OCI-LY7 (cell line): ENCODE measurements around the gene TAPBPL. TPM values are rescaled to one million over a fixed set of nuclear protein-coding genes. Genes with fewer than 3 reads are reported as not detected.
"Not testable (repeated sequence)": the region's sequence is repeated elsewhere in the genome, so short reads cannot be mapped to it uniquely, and the experiment has no call there.

Experiments used
- BruUV-seq: library from RNA; stranded (reverse); fragments of 400-500 nt; replicated peaks from 2 replicates; lab custom pipeline; 2021; lab: Mats Ljungman, UMichigan
- CTCF ChIA-PET: fragments of 300-600 bp; sonication (Branson Sonifier 250); formaldehyde crosslinking; loops from one replicate; lab custom pipeline; 2022; ENCODE audit warnings: antibody characterized with exemption; ENCODE audit not compliant: unreplicated experiment; lab: Charles Lee
- POLR2A ChIA-PET: fragments of 300-600 bp; sonication (Branson Sonifier 250); formaldehyde crosslinking; loops from one replicate; lab custom pipeline; 2022; ENCODE audit warnings: antibody characterized with exemption; lab: Charles Lee
- DNase-seq: peaks from one replicate; pipeline ENCODE4 v3.0.0-alpha.2; 2015; ENCODE audit warnings: low spot score
- H2AFZ ChIP-seq: fragments of 200-600 bp; sonication (generic), shearing (Covaris generic); 2 replicates; pipeline ENCODE4 v1.6.1; 2014; ENCODE audit warnings: mild to moderate bottlenecking, antibody characterized with exemption, low read length, moderate library complexity
- H3K27ac ChIP-seq: fragments of 200-600 bp; sonication (generic); 2 replicates; pipeline ENCODE4 v1.5.1; 2014; ENCODE audit warnings: mixed run types, low read depth, mild to moderate bottlenecking, moderate library complexity, low read length, inconsistent platforms; ENCODE audit not compliant: poor library complexity, severe bottlenecking
- H3K36me3 ChIP-seq: fragments of 200-600 bp; sonication (generic); 2 replicates; pipeline ENCODE4 v1.6.1; 2014; ENCODE audit warnings: mild to moderate bottlenecking, antibody characterized with exemption, low read length, moderate library complexity, mixed read lengths; ENCODE audit not compliant: insufficient read depth
- H3K4me1 ChIP-seq: fragments of 200-600 bp; sonication (generic); 2 replicates; pipeline ENCODE4 v1.5.1; 2014; ENCODE audit warnings: mild to moderate bottlenecking, low read length; ENCODE audit not compliant: insufficient read depth, poor library complexity, severe bottlenecking
- H3K4me2 ChIP-seq: fragments of 200-600 bp; sonication (generic); 2 replicates; pipeline ENCODE4 v1.6.1; 2014; ENCODE audit warnings: mild to moderate bottlenecking, low read length
- H3K4me3 ChIP-seq: fragments of 200-600 bp; sonication (generic); 2 replicates; pipeline ENCODE4 v1.5.1; 2014; ENCODE audit warnings: mild to moderate bottlenecking, low read depth, low read length; ENCODE audit not compliant: poor library complexity, severe bottlenecking
- H3K79me2 ChIP-seq: fragments of 200-600 bp; sonication (generic); 2 replicates; pipeline ENCODE4 v1.6.1; 2016; ENCODE audit warnings: low read depth, mild to moderate bottlenecking, low read length, moderate library complexity, mixed read lengths; ENCODE audit not compliant: insufficient read depth
- H3K9me2 ChIP-seq: fragments of 200-600 bp; sonication (generic); 2 replicates; pipeline ENCODE4 v1.6.1; 2016; ENCODE audit warnings: mild to moderate bottlenecking, low read length, mixed read lengths; ENCODE audit not compliant: insufficient read depth
- H3K9me3 ChIP-seq: fragments of 200-600 bp; sonication (generic); 2 replicates; pipeline ENCODE4 v1.6.1; 2014; ENCODE audit warnings: mild to moderate bottlenecking, mixed run types, low read length, mixed read lengths
- H4K20me1 ChIP-seq: fragments of 200-600 bp; sonication (generic); 2 replicates; pipeline ENCODE4 v1.6.1; 2014; ENCODE audit warnings: mild to moderate bottlenecking, antibody characterized with exemption, low read length, moderate library complexity, mixed read lengths; ENCODE audit not compliant: insufficient read depth
- CTCF ChIP-seq: fragments of 200-600 bp; sonication (generic); conservative IDR thresholded peaks from 2 replicates; pipeline ENCODE4 v1.5.1; 2014; ENCODE audit warnings: mild to moderate bottlenecking, antibody characterized with exemption, low read length, moderate library complexity, mixed read lengths
- EZH2phosphoT487 ChIP-seq: fragments of 200-600 bp; sonication (generic); IDR thresholded peaks from 2 replicates; pipeline ENCODE4 v1.6.1; 2018; ENCODE audit warnings: low read depth, borderline replicate concordance, mild to moderate bottlenecking, mixed run types, antibody characterized with exemption, low read length, moderate library complexity, mixed read lengths
- intact Hi-C: fragments of 100-400 bp; cut with micrococcal nuclease; formaldehyde crosslinking; loops from one replicate; pipeline ENCODE4 v1.10.0; 2022; ENCODE audit not compliant: unreplicated experiment
- total RNA-seq, 2 experiments: library from RNA; depleted of rRNA in 1 of 2; stranded (reverse); fragments of >200 nt in 1 of 2; shearing (Covaris generic) in 1 of 2; gene quantifications; 2 replicates each; pipeline ENCODE4 v1.2.3, GENCODE V29; 2014 to 2022

TAPBPL gene
- total RNA-seq, 2 experiments from 2014 or later: 23.7 to 25.5 TPM

- CTCF ChIA-PET: no interaction called here
- POLR2A ChIA-PET: no interaction called here
- Histone ChIP-seq H3K4me2 (no peak overlapping the region), H3K4me3 (no peak overlapping the region), H3K27ac (no peak overlapping the region), H3K79me2 (no peaks in the 10 kb centered on the region), H3K9me2 (no peaks in the 10 kb centered on the region), H4K20me1 (no peaks in the 10 kb centered on the region), H3K36me3 (no peaks in the 10 kb centered on the region), H2AFZ (no peak overlapping the region), H3K9me3 (no peaks in the 10 kb centered on the region), H3K4me1 (peaks cover under 1% of the 10 kb centered on the region)
- TF ChIP-seq CTCF (no peak), EZH2phosphoT487 (no peak)
- DNase-seq: no peak
- intact Hi-C loops: no loop called here
- no TSS peak for BruUV-seq
Measured at GRCh38 chr12:6476489-6476888, 24.6 kb downstream of the TAPBPL start.

- BruUV-seq: not testable (repeated sequence)
Measured at GRCh38 chr12:6477601-6478377, 25.9 kb downstream of the TAPBPL start.

GRCh38 chr12:6478416-6478815, 26.6 kb downstream of the TAPBPL start:
- no peak for DNase-seq
- H4K20me1 ChIP-seq: no peaks in the 10 kb centered on the region
- TF ChIP-seq EZH2phosphoT487 (no peak), CTCF (no peak)
- no peak overlapping the region for H3K4me3 ChIP-seq
- no peak overlapping the region for H2AFZ ChIP-seq
- intact Hi-C loops: no loop called here
- H3K9me3 ChIP-seq: no peaks in the 10 kb centered on the region
- CTCF ChIA-PET: no interaction called here
- no peaks in the 10 kb centered on the region for H3K79me2 ChIP-seq
- BruUV-seq: no TSS peak
- no peaks in the 10 kb centered on the region for H3K4me1 ChIP-seq
- H3K27ac ChIP-seq: no peak overlapping the region
- POLR2A ChIA-PET: no interaction called here
- no peak overlapping the region for H3K4me2 ChIP-seq
- no peaks in the 10 kb centered on the region for H3K36me3 ChIP-seq
- no peaks in the 10 kb centered on the region for H3K9me2 ChIP-seq

More at GRCh38 chr12:6477601-6478377, 25.9 kb downstream of the TAPBPL start:
- POLR2A ChIA-PET: interaction anchor here (0.7 kb wide), 1 partner anchor 30 kb away, joined by 3 read pairs; no protein-coding TSS in a partner anchor
- H3K9me2 ChIP-seq, H3K79me2 ChIP-seq, H3K4me2 ChIP-seq, H3K27ac ChIP-seq, H3K36me3 ChIP-seq, H3K4me3 ChIP-seq, intact Hi-C loops, CTCF ChIA-PET, DNase-seq, H3K4me1 ChIP-seq, H2AFZ ChIP-seq, H3K9me3 ChIP-seq, H4K20me1 ChIP-seq: not testable (repeated sequence)
